ENCODE measurements around the gene GPC6.

GPC6 gene

DNA sequence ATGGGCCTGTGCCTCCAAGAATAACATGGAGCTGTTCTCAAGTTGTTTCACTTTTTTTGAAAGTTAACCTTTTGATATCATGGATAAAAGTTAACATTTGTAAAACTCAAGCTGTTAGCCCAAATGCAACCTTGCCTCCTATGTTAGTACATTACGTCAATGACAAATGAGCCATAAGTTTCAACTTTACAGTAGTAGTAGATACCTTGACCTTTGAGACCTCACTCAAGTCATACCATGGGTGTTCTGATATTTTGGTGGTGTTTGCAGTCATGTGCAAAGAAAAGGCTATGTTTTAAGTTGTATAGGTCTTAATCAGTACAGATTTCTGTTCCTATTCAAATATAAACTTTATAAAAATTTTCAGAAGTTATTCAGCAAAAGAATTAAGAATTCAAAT is 539.2 kb downstream of the GPC6 start:
- H4K20me1 ChIP-seq (ENCODE audit: insufficient read depth), result no peaks in the 10 kb centered on the region
- H3K4me1 ChIP-seq (ENCODE audit: low read depth, poor library complexity, severe bottlenecking), result no peaks in the 10 kb centered on the region
- H3K27me3 ChIP-seq (ENCODE audit: insufficient read depth, low read depth), result no peaks in the 10 kb centered on the region
- H3K36me3 ChIP-seq (ENCODE audit: insufficient read depth), result no peaks in the 10 kb centered on the region
- no peak for TF ChIP-seq CTCF (conservative IDR thresholded peaks at IDR 0.05; ENCODE audit: low read depth, low read length)
- no peaks in the 10 kb centered on the region for H3K79me2 ChIP-seq (ENCODE audit: insufficient read depth, low read depth)
- H3K4me2 ChIP-seq, result no peak overlapping the region
- H3K4me3 ChIP-seq (IDR thresholded peaks at IDR 0.05; ENCODE audit: insufficient read depth, low read depth, low read length), result no peak overlapping the region
- no peak overlapping the region for H3K9ac ChIP-seq
- no peak overlapping the region for H2AFZ ChIP-seq (ENCODE audit: low read depth)
- no peak overlapping the region for H3K27ac ChIP-seq

- H3K4me1 ChIP-seq (ENCODE audit: low read depth, poor library complexity, severe bottlenecking), result no peaks in the 10 kb centered on the region
- H3K9ac ChIP-seq, result no peak overlapping the region
- no peaks in the 10 kb centered on the region for H4K20me1 ChIP-seq (ENCODE audit: insufficient read depth)
- H2AFZ ChIP-seq (ENCODE audit: low read depth), result no peak overlapping the region
- no peak overlapping the region for H3K4me2 ChIP-seq
- H3K36me3 ChIP-seq (ENCODE audit: insufficient read depth), result no peaks in the 10 kb centered on the region
- H3K79me2 ChIP-seq (ENCODE audit: insufficient read depth, low read depth), result no peaks in the 10 kb centered on the region
- no peak overlapping the region for H3K27ac ChIP-seq
- no peak for TF ChIP-seq CTCF (conservative IDR thresholded peaks at IDR 0.05; ENCODE audit: low read depth, low read length)
- no peaks in the 10 kb centered on the region for H3K27me3 ChIP-seq (ENCODE audit: insufficient read depth, low read depth)
- H3K4me3 ChIP-seq (IDR thresholded peaks at IDR 0.05; ENCODE audit: insufficient read depth, low read depth, low read length), result no peak overlapping the region
These were observed 540.1 kb downstream of the GPC6 start for GRCh38 chr13:93766719-93767118.

DNA sequence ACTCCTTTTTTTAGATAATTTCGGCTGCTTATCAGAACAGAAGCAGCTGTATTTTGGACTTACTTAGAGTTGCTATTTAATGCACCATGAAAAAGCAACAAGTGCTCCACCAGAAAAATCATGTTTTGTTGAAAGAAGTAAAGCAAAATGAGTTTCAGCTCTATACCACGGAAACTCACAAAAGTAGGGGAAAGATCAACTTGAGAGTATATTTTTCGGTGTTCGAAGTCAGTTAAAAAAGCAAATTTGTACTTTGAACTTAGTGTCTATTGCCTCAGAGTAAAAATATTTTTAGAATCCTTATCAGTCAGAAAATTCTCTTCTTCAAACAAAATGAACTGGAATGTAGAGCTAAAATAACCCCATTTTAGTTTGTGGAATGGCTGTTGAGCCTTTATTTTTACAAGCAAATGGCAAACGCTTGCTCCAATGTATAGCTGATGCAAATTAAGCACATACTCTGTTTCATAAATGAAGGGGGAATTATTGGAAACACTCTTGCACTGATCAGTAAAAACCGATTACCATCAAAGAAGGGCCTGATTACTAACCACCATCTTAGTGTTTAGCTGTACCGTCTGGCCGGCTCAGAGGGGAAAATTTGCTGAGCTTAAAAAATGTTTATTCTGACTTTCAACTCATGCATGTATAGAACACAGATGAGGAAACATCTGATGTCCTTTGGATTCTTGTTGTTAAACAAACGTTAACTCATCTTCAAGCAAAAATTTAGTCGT is 540.7 kb downstream of the GPC6 start:
- Histone ChIP-seq H3K79me2 (ENCODE audit: insufficient read depth, low read depth) (no peaks in the 10 kb centered on the region), H3K36me3 (ENCODE audit: insufficient read depth) (no peaks in the 10 kb centered on the region), H3K9ac (no peak overlapping the region), H4K20me1 (ENCODE audit: insufficient read depth) (no peaks in the 10 kb centered on the region), H3K4me3 (IDR thresholded peaks at IDR 0.05; ENCODE audit: insufficient read depth, low read depth, low read length) (no peak overlapping the region), H3K4me1 (ENCODE audit: low read depth, poor library complexity, severe bottlenecking) (no peaks in the 10 kb centered on the region), H3K27ac (no peak overlapping the region), H2AFZ (ENCODE audit: low read depth) (no peak overlapping the region), H3K4me2 (no peak overlapping the region), H3K27me3 (ENCODE audit: insufficient read depth, low read depth) (no peaks in the 10 kb centered on the region)
- no peak for TF ChIP-seq CTCF (conservative IDR thresholded peaks at IDR 0.05; ENCODE audit: low read depth, low read length)

DNA sequence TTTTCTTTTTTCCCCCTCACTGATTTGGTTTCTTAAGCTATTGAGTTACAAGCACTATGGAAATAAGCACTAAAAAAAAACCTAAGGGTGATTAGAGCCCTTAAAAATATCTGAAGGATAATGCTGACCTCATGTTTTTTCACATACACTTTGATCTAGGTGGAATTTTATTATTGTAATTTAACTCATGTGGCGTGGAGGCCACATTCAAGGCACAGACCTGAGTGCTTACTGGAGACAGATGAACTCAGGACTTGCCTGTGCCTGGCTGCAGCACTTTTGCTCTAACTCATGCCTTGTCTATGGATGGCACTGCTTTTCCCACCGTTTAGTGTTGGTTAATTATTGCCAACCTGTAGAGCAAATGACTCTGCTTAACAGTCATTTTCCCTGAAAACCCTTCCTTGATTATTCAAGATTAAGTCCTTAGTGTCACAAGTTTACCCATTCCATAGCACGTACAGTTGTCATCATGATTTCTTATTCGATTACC is 541.4 kb downstream of the GPC6 start:
- Histone ChIP-seq H3K4me3 (IDR thresholded peaks at IDR 0.05; ENCODE audit: insufficient read depth, low read depth, low read length) (no peak overlapping the region), H3K4me1 (ENCODE audit: low read depth, poor library complexity, severe bottlenecking) (no peaks in the 10 kb centered on the region), H3K36me3 (ENCODE audit: insufficient read depth) (no peaks in the 10 kb centered on the region), H2AFZ (ENCODE audit: low read depth) (no peak overlapping the region), H3K27ac (no peak overlapping the region), H4K20me1 (ENCODE audit: insufficient read depth) (no peaks in the 10 kb centered on the region), H3K27me3 (ENCODE audit: insufficient read depth, low read depth) (no peaks in the 10 kb centered on the region), H3K79me2 (ENCODE audit: insufficient read depth, low read depth) (no peaks in the 10 kb centered on the region), H3K4me2 (no peak overlapping the region), H3K9ac (no peak overlapping the region)
- TF ChIP-seq CTCF (conservative IDR thresholded peaks at IDR 0.05; ENCODE audit: low read depth, low read length), result no peak
